ENCODE results near the gene PCP4L1.

GRCh38 chr1:161238039-161238473 is 20.5 kb upstream of the PCP4L1 start, which contains the start of gene NR1I3:
- TF ChIP-seq CTCF (IDR thresholded peaks at IDR 0.05 in 2 of 3, conservative IDR thresholded peaks at IDR 0.05 in 1 of 3; ENCODE audit: borderline replicate concordance in 1 of 3, insufficient read depth in 1 of 3, low read depth in 2 of 3, low read length in 2 of 3) (no peak), ZNF274 (IDR thresholded peaks at IDR 0.05; ENCODE audit: low read depth, low read length) (no peak), EZH2 (IDR thresholded peaks at IDR 0.05) (no peak), POLR2A (IDR thresholded peaks at IDR 0.05; ENCODE audit: borderline replicate concordance, extremely low read depth, insufficient read depth, insufficient read length) (no peak), JUND (IDR thresholded peaks at IDR 0.05) (no peak), EGR1 (IDR thresholded peaks at IDR 0.05; ENCODE audit: low read depth) (no peak), POLR2AphosphoS5 (IDR thresholded peaks at IDR 0.05; ENCODE audit: low read depth, low read length) (no peak)

Data from HCT116 (cell line).